Stimulated activated CD4-positive, alpha-beta T cell treated with anti-CD3 and anti-CD28 coated beads, Interleukin-15, amount 100 ng/mL, for 1 hour (primary cell): Measurements from ENCODE around the gene ILF2.
A peak's percentile ranks its signal among the peaks of the same experiment; 100 is the strongest.
"Not testable (repeated sequence)": the region's sequence is repeated elsewhere in the genome, so short reads cannot be mapped to it uniquely, and the experiment has no call there.

ENCODE experiments used
- DNase-seq, 2 donors: peaks; one replicate each; pipeline ENCODE4 v3.0.0-alpha.2; 2020; ENCODE audit warnings: low read depth in 1 of 2, low spot score in 1 of 2

ILF2 gene

DNA sequence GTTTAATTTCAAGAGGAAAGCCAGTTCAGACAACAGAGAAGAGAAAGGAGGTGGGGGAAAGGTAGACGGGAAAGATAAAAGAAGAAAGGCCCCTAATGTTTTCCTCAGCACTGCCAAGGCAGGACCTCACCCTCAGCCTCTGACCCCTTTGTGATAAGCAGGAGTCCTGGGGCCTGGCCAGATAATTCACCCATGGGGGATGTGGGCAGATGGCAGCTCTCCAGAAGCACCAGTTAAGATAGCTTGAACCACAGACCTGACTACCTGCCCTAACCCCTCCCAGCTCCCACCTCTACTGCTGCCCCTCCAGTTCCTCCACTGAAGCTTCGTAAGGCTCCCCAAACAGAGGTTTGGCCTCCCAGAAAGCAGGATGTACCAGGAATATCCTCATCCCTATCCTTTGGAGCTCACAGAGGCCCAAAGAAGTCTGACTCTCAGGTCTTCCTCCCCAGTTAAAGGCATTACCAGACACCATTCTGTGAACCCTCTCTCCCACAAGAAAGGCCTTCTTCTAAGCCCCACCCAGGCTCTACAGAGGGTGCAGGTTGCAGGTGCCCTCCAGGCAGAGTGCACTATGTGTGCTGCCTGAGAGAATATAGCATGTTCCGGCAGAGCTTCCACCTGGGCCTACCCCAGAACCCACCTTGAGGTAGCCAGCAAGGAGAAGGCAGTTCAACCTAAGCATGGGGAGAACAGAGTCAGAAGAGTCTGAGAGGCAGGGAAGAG, 21.5 kb downstream of the ILF2 start:
- DNase-seq, result no peak

DNA sequence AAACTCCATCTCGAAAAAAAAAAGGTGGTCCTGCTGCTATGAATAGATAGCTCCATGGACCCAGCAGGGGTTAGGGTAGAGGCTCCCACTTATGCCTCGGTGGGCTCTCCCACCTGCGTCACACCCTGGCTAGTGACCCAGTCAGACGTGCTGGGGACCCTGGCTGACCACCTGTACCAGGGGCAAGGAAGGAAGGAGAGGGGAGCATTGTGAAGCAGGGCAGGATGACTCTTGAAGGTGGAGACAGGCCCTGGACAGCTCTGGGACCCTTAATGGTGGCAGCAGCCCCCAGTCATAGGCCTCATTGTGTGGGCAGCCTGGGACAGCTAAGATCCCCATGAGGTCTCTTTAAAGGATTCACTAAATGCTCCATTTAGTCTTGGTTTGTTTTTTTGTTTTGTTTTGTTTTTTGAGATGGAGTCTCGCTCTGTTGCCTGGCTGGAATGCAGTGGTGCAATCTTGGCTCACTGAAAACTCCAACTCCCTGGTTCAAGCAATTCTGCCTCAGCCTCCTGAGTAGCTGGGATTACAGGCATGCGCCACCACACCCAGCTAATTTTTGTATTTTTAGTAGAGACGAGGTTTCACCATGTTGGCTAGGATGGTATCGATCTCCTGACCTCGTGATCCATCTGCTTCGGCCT, 22.7 kb downstream of the ILF2 start:
- DNase-seq, result no peak

DNA sequence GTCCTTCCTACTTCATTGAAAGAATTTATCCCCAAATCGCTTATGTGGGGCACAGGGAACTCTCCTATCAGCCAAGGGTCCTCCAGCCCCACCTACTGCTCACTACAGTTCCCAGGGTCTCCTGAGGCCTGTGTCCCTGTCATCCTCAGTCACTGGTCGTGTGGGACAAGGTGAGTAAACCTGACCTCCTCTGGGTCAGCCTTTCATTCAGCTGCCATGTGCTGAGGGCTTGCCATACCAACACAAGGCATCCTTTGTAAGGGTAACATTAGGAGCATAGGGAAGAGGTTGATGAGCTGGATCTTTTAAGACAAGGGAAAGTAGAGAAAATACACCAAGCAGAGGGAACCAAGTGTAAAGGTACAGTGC, 23.5 kb downstream of the ILF2 start:
- no peak for DNase-seq

DNA sequence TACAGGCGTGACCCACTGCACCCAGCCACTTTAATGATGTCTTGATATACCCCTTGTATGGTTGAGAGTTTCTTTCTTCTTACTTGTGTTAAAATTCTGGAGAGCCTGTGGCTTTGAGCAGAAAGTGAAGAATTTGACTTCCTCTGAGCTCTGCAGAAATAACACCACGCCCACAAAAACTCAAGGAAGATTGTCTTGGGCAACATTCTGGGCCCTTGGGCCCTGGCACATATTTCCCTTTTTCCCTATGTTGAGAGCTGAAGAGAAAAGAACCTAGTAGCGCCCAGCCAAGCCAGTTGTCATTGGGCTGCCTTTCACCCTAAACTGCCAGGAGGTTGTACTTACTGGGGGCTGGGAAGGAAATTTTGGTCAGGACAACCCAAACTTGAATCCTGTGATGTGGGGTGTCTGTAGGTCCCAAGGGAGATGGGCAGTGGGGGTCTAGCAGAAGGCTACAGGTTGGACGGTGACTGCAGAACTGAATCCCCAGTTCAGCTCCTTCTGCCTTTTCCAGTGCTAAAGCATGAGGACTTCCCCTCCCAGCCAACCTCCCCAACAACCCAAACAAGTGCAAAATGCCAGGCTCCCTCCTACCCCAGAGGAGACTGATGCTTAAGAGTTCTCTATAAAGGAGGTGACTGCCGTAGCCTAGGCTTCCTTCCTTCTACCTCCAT, 24.0 kb downstream of the ILF2 start:
- no peak for DNase-seq

DNA sequence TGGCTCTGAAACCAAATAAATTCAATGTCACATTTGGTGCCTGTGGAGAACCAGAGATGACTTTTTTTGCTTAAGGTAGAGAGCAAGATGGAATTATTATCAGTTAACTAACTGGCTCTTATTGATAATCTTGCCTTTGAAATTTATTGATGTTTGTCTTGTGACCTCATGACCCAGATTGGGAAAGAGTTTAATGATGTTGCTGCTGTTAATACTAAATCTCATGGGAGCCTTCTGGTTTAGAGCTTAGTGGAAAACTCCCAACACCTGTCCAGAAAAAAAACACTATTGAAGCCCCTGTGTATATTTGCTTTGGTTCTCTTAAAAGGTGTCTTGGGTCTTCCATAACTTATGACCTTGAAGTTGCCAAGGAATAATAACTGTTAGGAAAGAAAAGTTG, 27.0 kb downstream of the ILF2 start:
- DNase-seq, result no peak

DNA sequence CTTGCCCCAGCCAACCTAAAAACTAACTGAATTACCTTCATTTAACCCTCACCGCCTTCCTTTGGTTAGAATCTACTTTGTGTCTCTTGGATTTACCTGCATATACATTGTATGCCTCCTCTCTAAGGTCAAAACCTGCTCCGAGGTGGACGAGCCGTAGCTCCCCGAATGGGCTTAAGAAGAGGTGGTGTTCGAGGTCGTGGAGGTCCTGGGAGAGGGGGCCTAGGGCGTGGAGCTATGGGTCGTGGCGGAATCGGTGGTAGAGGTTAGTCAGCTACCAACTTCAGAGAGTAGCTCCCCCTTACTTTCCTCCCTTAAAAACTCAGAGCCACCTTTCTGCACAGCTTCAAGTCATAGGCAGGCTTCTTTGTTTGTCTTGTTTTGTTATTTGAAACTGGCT, 27.7 kb downstream of the ILF2 start:
- DNase-seq, result no peak

DNA sequence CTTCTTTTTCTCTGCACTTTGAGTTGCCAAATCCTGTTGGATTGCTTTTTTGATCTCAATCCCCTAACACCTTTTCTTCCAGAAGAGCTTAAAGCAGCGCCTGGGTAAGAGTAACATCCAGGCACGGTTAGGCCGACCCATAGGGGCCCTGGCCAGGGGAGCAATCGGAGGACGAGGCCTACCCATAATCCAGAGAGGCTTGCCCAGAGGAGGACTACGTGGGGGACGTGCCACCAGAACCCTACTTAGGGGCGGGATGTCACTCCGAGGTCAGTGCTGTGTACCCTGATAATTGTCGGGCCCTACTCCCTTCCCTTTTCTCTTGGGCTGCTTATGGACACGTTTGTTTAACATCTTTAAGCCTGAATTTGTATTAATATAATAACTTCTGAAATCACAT, 28.6 kb downstream of the ILF2 start:
- no peak for DNase-seq

DNA sequence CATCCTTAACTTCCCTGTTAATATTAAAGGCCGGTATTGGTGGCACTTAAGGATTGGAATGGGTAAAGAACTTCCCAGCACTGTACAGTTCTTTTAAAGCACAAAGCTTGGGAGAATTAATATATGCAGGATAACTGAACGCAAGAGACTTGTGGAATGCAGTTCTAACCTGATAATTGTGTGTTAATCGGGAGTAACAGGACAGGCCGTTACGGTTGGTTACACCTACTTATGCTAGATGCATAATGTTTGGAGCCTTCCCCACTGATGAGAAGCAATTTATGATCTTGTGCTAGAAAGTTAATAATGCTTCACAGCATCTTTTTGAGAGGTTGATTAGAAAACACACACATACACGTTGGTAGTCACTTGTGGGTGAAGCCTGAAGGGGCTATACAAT, 29.9 kb downstream of the ILF2 start:
- DNase-seq, result no peak

DNA sequence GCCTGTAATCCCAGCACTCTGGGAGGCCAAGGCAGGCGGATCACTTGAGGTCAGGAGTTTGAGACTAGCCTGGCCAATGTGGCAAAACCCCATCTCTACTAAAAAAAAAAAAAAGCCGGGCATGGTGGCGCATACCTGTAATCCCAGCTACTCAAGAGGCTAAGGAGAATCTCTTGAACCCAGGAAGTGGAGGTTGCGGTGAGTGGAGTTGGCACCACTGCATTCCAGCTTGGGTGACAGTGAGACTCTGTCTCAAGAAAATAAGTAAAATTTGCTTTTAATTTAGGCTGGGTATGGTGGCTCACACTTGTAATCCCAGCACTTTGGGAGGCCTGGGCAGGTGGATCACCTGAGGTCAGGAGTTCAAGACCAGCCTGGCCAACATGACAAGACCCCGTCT, 30.6 kb downstream of the ILF2 start:
- not testable (repeated sequence) for DNase-seq

DNA sequence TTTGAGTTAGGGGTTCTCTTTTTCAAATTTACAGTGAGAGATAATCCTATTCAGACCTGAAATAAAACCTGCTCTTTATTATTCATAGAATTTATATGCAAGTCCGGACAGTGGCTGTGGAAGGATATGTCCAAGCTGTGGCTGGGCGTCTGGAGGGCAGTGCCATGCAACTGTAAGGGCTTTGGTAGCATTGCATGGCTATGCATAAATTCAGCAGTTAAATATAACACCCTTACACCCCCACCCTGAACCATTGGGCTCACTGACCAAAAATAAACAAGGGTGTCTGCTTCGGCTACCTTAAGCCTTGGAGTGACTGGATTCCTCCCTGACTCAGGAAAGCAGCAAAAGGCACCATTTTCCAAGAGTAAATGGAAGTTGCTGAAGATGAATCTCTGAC, 31.5 kb downstream of the ILF2 start:
- no peak for DNase-seq

DNA sequence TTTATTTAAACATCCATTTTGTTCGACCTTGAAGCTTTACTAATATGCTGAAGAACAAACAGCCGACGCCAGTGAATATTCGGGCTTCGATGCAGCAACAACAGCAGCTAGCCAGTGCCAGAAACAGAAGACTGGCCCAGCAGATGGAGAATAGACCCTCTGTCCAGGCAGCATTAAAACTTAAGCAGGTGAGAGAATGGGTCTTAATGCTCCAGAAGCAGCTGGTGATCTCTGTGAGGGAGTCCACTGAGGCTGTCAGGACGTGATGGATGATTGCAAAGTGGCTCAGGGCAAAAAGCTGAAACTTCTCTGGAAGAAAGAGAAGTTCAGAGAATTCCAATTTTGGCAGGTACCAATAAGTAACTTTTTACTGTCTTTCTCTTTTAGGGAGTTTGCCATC, 32.5 kb downstream of the ILF2 start:
- DNase-seq, result no peak

DNA sequence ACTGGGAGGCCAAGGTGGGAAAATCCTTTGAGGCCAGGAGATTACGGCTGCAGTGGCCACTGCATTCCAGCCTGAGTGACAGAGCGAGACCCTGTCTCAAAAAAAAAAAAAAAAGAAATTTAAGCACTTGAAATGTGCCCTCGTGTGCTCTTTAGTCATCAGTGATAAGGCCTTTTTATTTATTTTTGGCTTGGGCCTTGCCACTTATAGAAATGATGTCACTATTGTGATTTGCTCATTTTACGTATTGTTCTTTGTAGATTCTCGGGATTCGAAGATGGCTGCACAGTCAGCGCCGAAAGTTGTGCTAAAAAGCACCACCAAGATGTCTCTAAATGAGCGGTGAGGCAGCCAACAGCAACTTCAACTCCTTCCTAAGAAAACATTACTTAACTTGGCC, 34.5 kb downstream of the ILF2 start:
- no peak for DNase-seq

DNA sequence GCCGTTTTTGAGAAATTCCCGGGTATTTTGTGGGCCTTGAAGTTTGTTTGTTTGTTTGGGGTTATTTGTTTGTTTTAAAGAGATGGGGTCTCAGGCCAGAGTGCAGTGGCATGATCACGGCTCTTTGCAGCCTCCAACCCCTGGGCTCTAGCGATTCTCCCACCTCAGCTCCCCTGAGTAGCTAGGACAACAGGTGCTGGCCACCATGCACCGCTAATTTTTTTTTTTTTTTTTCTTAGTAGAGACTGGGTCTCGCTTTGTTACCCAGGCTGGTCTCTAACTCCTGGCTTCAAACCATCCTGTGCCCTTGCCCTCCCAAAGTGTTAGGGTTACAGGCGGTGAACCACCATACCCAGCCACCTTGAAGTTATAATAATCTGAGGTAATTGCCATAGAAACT, 34.9 kb downstream of the ILF2 start:
- no peak for DNase-seq

DNA sequence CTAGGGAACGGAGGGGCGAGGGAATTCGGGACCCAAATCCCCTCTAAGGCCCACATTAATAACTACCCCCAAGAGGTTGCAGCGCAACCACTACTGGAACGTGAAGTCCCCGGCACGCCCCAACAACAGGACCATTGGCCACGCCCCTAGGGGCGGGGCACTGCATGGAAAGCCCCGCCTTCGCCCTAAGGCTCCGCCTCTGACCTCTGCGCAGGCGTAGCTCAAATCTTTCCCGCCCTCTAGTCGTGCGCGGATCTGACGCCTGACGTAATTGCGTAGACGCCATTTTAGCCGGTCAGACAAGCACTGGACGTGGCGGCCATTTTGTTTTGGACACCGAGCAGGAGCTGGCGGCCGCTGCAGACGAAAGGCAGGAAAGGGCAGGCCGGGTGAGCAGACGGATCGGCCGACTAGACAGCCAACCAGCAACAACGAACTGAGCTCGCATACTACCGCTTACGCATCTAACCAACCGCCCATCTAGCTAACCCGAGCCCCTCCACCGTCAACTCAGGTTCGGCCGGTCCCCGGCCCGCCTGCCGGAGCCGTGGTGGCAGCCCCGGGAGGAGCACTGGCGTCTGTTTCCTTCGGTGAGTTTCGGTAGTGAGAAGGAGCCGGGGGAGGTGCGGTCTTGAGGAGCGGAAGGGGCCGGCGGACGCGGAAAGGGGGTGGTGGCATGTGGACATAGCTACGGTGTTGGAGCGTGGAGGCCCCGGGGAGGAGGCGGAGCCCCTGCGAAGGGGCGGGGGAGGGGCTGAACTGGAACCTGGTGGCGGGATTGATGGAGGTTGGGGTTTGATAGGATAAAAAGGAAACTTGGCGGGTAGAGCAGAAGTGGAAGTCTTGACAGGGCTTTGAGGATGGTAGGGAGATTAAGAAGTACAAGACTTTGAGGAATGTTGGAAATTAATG, 36.8 kb downstream of the ILF2 start, which contains the start of gene CHTOP:
Gene CHTOP, plus strand, starts transcription at position 313 of the 912 bp plus-strand sequence. CDS start 2,523 bp downstream, outside the sequence.
- DNase-seq, result peak; percentile 95

DNA sequence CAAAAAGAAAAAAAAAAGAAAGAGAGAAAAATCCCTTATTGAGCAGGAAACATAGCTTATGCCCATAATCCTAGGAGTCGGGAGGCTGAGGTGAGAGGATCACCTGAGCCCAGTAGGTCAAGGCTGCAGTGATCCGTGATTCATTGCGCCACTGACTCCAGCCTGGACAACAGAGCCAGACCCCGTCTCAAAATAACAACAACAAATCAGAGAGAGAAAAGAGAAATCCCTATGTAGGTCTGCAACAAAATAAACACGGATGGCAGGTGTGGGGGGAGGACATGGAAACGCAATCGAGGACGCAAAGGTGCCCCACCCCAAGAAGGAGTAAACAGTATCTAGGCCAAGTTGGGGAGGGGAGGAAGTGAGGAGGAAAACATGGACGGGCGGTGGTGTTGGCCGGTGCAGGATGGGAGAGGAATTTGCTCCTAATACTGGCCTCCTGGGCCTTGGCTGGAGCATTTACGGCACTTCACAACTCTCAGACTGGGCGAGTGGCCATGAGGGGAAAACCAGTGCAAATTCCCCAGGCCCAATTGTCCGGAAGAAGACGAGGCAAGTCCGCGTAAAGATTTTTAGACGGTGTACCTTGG, 37.5 kb downstream of the ILF2 start:
- no peak for DNase-seq

DNA sequence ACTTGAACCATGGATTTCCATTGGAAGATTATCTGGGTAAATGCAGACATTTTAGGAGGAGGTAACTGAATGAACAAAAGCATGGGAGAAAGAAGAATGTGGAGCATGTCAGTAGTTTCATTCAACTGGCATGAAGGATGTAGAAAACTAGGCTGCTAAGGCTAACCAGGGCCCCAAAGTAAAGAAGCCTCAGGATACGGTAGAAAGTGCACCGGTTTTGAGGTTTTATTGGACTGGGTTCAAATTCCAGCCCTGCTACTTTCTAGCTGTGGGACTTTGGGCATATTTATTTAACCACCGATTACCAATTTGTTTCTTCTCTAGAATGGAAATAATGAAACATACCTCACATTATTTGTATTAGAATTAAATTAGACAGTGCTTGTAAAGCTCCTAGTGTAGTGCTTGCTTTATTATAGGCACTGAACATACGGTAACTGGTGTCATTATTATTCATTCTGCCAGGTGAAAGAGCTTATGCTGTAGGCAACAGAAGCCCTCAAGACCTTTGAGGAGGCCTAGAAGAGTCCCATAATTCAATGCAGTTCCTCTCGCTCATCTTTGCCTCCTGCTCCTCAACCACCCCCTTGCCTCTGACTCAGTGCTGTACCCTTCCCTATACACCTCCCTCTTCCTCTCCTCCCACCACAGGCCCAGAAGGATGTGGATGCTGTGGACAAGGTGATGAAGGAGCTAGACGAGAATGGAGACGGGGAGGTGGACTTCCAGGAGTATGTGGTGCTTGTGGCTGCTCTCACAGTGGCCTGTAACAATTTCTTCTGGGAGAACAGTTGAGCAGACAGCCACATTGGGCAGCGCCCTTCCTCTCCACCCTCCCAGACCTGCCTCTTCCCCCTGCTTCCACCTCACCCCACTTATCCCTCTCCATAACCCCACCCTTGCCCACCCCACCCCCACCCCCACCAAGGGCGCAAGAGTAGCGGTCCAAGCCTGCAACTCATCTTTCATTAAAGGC, 39.5 kb downstream of the ILF2 start:
- DNase-seq, result no peak

DNA sequence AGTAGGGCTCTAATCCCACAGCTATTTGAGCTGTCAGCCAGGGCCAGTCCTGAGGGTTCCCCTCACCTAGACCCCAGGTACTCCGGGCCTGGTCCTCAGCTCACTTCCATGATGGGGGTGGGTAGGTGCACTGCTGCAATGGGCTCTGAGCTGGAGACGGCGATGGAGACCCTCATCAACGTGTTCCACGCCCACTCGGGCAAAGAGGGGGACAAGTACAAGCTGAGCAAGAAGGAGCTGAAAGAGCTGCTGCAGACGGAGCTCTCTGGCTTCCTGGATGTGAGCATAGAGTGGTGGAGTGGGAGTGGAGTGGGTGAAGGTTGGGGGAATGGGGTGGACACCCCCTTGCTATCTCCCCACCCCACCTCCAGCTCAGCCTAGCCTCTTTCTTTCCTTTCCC, 40.4 kb downstream of the ILF2 start:
- DNase-seq, result no peak

DNA sequence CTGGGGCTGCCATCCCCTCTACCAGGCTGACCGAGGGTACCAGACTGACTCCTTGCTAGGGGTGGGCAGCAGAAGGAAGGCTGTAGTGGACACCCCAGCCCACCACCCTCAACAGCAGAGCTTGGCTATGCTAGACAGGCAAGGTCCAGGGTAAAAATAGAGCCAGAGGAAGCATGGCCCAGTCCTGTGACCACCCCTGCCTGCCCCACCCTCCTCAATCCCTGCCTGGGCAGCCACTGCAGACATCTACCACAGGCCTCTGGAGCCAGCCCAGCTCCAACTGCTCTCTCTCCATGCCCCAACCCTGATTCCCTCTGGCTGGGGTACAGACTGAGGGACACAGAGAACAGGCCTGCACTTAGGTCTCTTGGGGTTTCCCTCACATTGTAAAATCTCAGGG, 40.8 kb downstream of the ILF2 start:
- DNase-seq, result no peak

DNA sequence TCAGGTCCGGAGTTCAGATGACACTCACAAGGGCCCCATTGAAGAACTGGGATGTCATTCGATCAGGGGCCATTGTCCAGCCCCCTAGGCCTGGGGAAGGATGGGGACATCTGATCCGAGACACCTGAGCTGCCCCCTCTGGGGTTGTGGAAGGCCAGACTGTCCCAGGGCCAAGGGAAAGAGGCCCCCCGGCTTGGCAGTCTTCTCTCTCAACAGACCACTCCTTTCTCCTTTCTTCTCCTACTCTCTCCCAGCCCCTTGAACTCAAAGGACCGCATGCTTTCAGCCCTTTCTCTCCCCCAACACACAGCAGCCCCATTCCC, 41.5 kb downstream of the ILF2 start:
- no peak for DNase-seq
